SH-SY5Y (cell line): Measurements from ENCODE around the gene TERC.

ENCODE experiments used
- GATA2 ChIP-seq: IDR thresholded peaks from 2 replicates; pipeline ENCODE4 v1.6.1; 2011; ENCODE audit warnings: mild to moderate bottlenecking, low read depth, low read length
- GATA3 ChIP-seq: IDR thresholded peaks from 2 replicates; pipeline ENCODE4 v1.6.1; 2011; ENCODE audit warnings: low read depth, mild to moderate bottlenecking, low read length, moderate library complexity

TERC gene

DNA sequence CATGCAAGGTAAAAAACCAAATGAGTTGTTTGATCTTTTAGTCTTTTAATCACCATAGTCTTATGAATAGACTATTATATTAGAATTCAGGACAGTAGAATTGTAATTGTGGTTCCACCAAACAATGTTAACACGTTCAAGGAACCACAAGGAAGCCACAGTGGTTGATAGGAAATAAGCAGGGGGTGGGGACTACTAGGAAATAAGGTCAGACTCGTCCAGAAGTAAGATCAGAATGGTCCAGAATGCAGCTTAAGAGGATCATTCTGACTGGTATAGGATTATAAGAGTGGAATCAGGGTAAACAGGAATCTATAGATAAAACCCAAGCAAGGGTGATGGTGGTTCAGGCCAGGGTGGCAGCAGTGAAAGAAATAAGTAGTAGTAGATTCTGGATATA lies 15.9 kb upstream of the TERC start:
- TF ChIP-seq GATA2 (no peak), GATA3 (no peak)

DNA sequence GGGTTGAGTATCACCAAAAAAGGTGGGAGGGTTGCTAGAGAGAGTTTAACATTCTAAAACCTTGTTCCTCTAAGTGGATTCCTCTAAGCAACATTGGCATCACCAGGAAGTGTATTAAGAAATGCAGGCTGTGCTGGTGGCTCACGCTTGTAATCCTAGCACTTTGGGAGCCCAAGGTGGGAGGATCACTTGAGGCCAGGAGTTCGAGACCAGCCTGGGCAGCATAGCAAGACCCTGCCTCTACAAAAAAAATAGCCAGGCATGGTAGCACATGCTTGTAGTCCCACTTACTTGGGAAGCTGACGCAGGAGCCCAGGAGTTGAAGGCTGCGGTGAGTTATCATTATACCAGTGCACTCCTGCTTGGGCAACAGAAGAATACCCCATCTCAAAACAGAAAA lies 13.0 kb upstream of the TERC start:
- no peak for TF ChIP-seq GATA3
- TF ChIP-seq GATA2: no peak

DNA sequence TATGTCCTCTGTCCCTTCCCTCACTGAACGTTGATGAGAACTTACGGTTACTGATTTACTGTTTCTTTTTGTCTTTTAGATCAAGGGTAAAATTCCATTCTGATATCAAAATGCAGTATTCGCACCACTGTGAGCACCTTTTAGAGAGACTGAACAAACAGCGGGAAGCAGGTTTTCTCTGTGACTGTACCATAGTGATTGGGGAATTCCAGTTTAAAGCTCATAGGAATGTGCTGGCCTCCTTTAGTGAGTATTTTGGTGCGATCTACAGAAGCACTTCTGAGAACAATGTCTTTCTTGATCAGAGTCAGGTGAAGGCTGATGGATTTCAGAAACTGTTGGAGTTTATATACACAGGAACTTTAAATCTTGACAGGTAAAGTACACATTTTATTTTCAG lies 9.3 kb upstream of the TERC start:
- TF ChIP-seq GATA3: no peak
- no peak for TF ChIP-seq GATA2

DNA sequence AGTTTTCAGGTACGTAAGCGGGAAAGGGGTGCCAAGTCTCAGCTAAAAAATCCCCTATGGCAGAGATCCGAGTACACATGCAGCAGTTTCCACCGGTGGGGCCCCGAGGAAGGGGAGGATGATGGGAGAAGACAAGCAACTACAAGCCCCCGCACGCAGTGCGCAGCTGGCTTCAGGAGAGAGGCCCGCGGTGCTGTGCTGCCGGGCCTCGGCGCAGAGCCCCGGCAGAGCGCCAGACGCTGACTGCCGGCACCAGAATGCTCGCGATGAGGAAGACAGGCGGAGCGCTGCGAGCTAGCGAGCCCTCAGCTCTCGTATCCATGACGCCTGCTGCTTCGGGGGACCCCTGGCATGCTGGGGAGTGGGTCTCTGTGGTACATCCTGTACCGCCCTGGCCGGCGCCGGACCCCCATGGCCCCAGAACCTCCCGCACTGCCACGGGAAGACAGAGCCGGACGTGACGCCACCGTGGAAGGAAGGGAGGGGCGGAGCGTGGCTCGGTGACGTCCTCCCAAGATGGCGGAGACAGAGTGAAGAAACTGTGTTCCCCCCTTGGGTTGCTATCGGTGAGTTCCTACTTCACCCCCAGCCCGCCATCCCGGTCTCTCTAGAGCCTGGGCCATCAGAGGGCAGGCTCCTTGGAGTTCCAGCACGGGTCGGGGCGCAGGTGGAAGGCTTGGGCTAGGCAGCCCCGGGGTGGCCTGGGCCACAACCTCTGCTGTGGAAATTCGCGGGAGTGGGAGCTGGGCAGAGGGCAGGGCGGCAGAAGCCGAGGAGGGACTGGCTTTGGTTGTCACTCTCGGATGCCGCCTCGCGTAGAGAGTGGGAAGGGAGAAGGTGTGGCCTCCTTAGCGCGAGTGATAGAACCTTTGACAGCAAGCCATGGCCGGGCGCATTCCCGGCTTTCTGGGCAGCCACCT lies 8.3 kb upstream of the TERC start, which contains the start of gene MYNN:
MYNN (plus strand) TSS at position 500 of the 920 bp plus-strand sequence. CDS start 900 bp downstream, outside the sequence.
- no peak for TF ChIP-seq GATA2
- TF ChIP-seq GATA3: no peak

DNA sequence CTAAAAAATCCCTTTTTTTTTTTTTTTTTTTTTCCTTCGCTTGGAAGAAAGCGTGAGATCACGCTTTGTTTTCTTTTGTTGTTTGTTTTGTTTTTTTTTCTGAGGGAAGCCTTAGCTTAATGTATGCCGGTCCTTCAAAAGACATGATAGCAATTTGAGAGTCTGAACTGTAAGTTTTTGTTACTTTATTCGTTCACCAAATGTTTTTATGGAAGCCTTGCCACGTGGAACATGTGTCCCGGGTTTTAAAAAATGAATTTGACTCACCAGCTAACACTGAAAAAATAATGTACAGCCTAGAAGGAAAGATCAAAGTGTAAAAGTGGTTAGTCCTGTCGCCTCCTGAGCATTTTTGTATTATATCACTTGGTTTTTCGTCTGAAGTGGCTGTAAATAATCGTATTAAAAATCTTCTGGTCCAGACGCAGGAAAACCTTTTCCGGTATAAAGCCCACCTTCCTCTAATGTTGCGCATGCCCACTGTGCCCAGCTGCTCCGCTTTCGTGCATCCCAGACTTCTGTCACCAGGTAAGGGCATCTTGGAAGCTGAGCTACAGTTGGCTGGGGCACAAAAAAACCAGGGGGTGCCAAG lies 7.5 kb upstream of the TERC start:
- TF ChIP-seq GATA2: peak; percentile 31; the same call in 1 of the 2 replicates
- no peak for TF ChIP-seq GATA3

DNA sequence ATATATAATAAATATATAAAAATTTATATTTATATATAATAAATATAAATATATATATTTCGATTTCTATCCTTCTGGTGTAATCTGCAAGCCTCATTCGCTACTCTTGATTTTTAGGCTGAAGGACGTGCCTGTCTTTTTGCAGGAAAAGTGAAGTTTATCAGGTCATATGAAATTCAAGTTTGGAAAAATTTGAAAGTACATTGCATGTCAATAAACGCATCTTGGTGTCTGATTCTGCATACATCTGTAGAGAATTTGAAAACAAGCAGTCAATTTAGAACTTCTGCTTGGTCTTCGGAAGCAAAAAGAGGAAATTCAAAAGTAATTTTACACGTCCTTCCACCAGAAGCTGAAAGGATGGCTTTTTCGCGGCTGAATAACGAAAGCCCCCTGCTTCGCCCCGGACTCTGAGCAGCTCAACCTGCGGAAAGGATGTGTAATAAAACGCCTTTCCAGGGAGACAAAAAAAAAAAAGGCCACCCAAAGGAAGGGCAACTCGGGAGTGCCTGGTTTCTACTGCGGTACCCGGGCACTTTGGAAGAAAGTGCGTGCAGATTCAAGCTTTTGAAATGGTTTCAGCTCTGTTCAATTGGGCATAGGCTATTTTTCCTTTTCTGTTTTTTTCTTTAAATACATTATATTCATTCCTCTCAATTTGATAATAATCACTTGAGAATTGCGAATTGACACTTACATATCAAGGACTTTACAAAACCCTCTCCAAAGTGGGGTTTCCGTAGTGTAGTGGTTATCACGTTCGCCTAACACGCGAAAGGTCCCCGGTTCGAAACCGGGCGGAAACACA lies 6.8 kb upstream of the TERC start:
- TF ChIP-seq GATA3 (peak; percentile 31; the same call in 1 of the 2 replicates), GATA2 (peak; percentile 79)

DNA sequence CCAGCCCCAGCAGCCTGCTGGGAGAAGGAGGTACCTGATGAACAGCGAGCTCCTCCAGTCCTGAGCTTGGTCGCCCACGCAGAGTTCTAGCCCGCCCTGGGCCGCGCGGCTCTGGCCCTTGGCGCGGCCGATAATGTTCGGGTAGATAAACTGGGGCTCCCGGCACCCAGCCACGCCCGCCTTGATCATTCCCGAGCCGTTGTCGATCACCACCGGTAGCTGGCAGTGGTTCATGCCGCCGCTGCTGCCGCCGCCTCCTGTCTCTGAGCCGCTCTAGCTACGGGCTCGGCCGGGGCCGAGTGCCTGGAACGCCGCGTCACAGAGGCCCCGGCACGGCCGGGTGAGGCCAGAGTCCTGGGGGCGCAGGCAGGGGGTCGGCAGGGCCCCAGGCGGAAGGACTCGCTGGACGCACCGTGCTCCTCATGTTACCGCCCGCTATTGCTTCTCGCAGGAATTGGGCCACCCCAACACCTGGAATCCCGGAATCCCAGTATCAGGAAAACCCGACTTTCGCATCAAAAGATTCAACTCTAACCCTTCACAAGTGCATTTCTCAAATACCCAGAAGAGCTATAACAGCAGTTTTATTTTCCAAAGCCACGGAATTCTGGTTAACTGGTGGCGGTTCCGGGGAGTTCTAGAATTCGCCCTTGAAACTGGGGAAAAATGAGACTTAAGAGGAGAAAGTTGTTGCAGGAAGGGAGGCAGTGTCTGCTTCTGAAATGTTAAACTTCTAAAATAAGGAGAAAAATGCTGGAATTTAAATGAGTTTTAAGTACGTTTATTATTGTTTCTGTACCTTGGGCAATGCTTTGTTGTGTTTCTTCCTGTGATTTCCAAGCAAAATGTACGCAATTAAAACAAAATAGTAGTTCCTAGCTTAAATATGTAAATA lies 4.7 kb upstream of the TERC start, which contains the start of gene ACTRT3:
ACTRT3 (minus strand) TSS at position 275 of the 895 bp plus-strand sequence; CDS start at position 234, 41 bp downstream.
- TF ChIP-seq GATA2 (no peak), GATA3 (no peak)

DNA sequence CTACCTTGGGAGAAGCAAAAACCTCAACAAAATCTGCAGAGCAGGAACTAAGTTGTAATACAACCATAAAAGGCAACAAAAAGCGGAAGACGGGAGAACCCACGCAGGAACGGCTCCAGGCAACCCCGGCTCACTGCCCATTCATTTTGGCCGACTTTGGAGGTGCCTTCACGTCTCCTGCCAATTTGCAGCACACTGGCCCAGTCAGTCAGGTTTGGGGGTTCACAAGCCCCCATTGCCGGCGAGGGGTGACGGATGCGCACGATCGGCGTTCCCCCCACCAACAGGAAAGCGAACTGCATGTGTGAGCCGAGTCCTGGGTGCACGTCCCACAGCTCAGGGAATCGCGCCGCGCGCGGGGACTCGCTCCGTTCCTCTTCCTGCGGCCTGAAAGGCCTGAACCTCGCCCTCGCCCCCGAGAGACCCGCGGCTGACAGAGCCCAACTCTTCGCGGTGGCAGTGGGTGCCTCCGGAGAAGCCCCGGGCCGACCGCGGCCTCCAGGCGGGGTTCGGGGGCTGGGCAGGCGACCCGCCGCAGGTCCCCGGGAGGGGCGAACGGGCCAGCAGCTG lies 463 bp downstream of the TERC start:
- TF ChIP-seq GATA2: no peak
- TF ChIP-seq GATA3: no peak

DNA sequence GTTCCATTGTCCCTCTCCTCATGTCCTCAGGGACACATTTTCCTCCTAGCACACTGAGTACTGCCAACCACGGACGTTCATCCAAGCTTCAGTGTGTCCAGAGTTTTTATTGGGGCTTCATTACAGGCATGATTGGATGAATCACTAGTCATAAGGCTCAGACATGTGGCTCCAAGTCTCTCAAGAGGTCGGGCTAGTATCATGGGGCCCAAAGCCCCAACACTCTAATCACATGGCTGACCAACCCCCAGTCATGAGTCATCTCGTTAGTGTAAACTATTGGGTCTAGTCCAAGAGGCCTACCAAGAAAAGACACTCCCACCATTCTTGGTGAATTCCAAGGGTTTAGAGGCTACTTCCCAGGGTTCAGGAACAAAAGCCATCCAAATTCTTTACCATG lies 4.4 kb downstream of the TERC start:
- TF ChIP-seq GATA3 (no peak), GATA2 (no peak)

DNA sequence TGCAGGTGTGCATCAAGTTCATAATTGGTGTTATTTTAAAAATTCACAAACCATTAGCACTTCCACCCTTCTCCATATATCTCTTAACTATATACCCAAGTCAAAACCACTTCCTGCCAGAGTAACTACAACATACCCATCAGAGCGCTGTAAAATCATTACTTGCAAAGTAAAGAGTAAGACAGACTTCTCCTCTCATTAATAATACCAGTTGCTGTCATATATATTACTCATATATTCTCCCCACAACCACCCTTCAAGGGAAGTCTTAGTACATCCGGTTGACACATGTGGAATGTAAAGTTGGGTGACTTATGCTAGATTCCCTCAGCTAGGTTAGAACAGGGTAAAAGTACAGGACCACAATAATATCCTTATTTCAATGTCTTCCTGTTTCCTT lies 5.6 kb downstream of the TERC start:
- TF ChIP-seq GATA3 (no peak), GATA2 (no peak)

DNA sequence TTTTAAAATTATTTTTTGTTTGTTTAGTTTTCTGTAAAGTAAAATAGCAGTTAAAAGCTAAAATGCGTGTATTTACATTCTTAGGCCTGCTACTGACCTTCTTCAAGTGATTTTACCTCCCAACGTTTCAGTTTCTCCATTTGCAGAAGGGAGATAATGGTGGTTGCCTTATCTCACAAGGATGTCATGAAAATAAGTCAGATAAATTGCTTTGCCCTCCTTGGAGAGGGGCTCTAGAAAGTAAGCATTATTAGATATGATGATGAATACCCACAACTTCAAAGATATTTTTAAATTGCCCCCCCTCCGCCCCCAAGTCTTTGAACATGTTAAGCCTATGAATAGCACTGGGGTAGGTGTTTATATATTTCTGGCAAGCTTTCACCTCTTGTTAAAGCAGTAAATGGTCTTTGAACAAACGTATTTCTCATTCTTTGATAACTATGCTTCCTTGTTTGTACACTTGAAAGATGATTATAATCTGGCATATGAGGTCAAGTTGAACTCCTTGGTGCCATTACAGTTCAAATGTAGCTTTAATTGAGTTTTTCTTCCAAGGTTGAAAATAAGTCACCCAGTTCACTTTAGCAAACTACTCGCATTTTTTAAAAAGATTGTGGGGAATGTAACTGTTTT lies 6.4 kb downstream of the TERC start:
- TF ChIP-seq GATA2 (no peak), GATA3 (no peak)

DNA sequence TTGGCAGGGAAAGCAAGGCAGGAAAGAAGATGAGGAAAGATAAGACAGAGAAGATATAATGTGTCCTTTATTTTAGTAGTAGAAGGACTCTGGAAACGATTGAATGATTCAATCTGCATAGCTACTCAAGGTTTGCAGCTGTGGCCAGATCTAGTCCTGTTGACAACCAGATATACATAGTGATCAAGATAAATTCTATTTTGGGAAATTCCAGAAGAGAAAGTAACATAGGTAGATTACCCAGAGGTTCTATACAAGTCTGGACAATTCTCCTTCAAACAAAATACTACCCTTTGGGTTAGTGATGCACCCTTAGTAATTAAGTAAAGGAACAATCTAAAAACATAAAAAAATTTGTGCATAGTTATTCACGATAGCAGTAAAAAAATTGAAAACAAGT lies 9.4 kb downstream of the TERC start:
- TF ChIP-seq GATA3 (no peak), GATA2 (no peak)
